Brain microvascular endothelial cell (primary cell): ENCODE data around the gene BLTP1.
A peak's percentile ranks its signal among the peaks of the same experiment; 100 is the strongest.
"Not testable (repeated sequence)": the region's sequence is repeated elsewhere in the genome, so short reads cannot be mapped to it uniquely, and the experiment has no call there.

Experiments used
- DNase-seq: peaks from one replicate; pipeline ENCODE4 v3.0.0-alpha.2; 2020
- H3K27ac ChIP-seq: fragments of 250-450 bp; sonication (Bioruptor Pico); 2 replicates; pipeline ENCODE4 v1.5.1; 2020; ENCODE audit warnings: mild to moderate bottlenecking, moderate library complexity
- H3K27me3 ChIP-seq: fragments of 250-450 bp; sonication (Bioruptor Pico); replicated peaks from 2 replicates; pipeline ENCODE4 v1.5.1; 2020; ENCODE audit warnings: mild to moderate bottlenecking
- H3K36me3 ChIP-seq: fragments of 250-450 bp; sonication (Bioruptor Pico); replicated peaks from 2 replicates; pipeline ENCODE4 v1.5.1; 2020; ENCODE audit warnings: mild to moderate bottlenecking
- H3K4me3 ChIP-seq: 2 replicates; pipeline ENCODE4 v1.5.1; 2011; ENCODE audit warnings: low read depth, mild to moderate bottlenecking, control low read depth, low read length, moderate library complexity
- CTCF ChIP-seq: IDR thresholded peaks from 2 replicates; pipeline ENCODE4 v1.5.1; 2011; ENCODE audit warnings: low read depth, mild to moderate bottlenecking, moderate library complexity, low read length, control low read depth, inconsistent platforms; ENCODE audit errors: missing control alignments
- in situ Hi-C: cut with HindIII; loops from 2 replicates; pipeline ENCODE4 v1.10.0; 2017; ENCODE audit warnings: low sequenced_read_pairs, low pct_ligation_motif_present

Gene BLTP1

GRCh38 chr4:122151982-122152710, at the start of gene BLTP1:
Gene BLTP1 (plus strand): TSS chr4:122152331. CDS start chr4:122170648, 18,317 bp downstream.
- H3K27me3 ChIP-seq, result no peaks in the 10 kb centered on the region
- DNase-seq, result peak; percentile 73
- H3K36me3 ChIP-seq, result no peaks in the 10 kb centered on the region
- peak within 1 kb of the TSS; percentile 93 for H3K4me3 ChIP-seq
- in situ Hi-C loops, result no loop called here
- H3K27ac ChIP-seq, result peak within 1 kb of the TSS; percentile 15
- no peak for TF ChIP-seq CTCF

GRCh38 chr4:122104184-122104583, 47.9 kb upstream of the BLTP1 start:
- H3K27me3 ChIP-seq, result no peaks in the 10 kb centered on the region
- in situ Hi-C loops, result no loop called here
- no peak for DNase-seq

GRCh38 chr4:122107680-122108079, 44.5 kb upstream of the BLTP1 start:
- H3K36me3 ChIP-seq, result no peaks in the 10 kb centered on the region
- TF ChIP-seq CTCF, result no peak
- no peak overlapping the region for H3K4me3 ChIP-seq
- in situ Hi-C loops, result no loop called here
- no peaks in the 10 kb centered on the region for H3K27me3 ChIP-seq
- no peak for DNase-seq
- no peak overlapping the region for H3K27ac ChIP-seq

More at GRCh38 chr4:122104184-122104583, 47.9 kb upstream of the BLTP1 start:
- Histone ChIP-seq H3K36me3 (no peaks in the 10 kb centered on the region), H3K4me3 (no peak overlapping the region), H3K27ac (no peak overlapping the region)
- TF ChIP-seq CTCF, result no peak

- in situ Hi-C loops, H3K27ac ChIP-seq: not testable (repeated sequence)
Measured at GRCh38 chr4:122110304-122110703, 41.8 kb upstream of the BLTP1 start.

GRCh38 chr4:122117743-122118142, 34.4 kb upstream of the BLTP1 start:
- H3K4me3 ChIP-seq, result no peak overlapping the region
- H3K27me3 ChIP-seq, result no peaks in the 10 kb centered on the region
- TF ChIP-seq CTCF, result no peak
- no peak overlapping the region for H3K27ac ChIP-seq
- no peaks in the 10 kb centered on the region for H3K36me3 ChIP-seq
- in situ Hi-C loops, result no loop called here
- no peak for DNase-seq

More at GRCh38 chr4:122110304-122110703, 41.8 kb upstream of the BLTP1 start:
- H3K4me3 ChIP-seq, DNase-seq, H3K27me3 ChIP-seq, H3K36me3 ChIP-seq: not testable (repeated sequence)

GRCh38 chr4:122118243-122118642, 33.9 kb upstream of the BLTP1 start:
- no peak for DNase-seq
- Histone ChIP-seq H3K4me3 (no peak overlapping the region), H3K27ac (no peak overlapping the region), H3K27me3 (no peaks in the 10 kb centered on the region), H3K36me3 (no peaks in the 10 kb centered on the region)
- TF ChIP-seq CTCF, result no peak
- in situ Hi-C loops, result no loop called here
